Testis (tissue), 2 donors: ENCODE measurements around the gene MBP.

ENCODE experiments used
- CTCF ChIP-seq, 3 experiments: fragments of 450-650 bp in 2 of 3; fragments of 200-600 bp in 1 of 3; sonication (generic) in 1 of 3; IDR thresholded peaks; one replicate each; pipeline ENCODE4 v1.5.1; 2016 to 2019; ENCODE audit warnings: antibody characterized with exemption in 3 of 3, mild to moderate bottlenecking in 2 of 3, moderate library complexity in 1 of 3
- POLR2A ChIP-seq: fragments of 450-650 bp; IDR thresholded peaks from one replicate; pipeline ENCODE4 v1.6.1; 2017; ENCODE audit warnings: antibody characterized with exemption, mild to moderate bottlenecking, moderate library complexity

- TF ChIP-seq POLR2A (no peak), CTCF (IDR thresholded peaks at IDR 0.05) (no peak)
Observed at GRCh38 chr18:77111449-77111848, 21.1 kb downstream of the MBP start.
